ENCODE data around the gene COG7. TPM values are rescaled to one million over a fixed set of nuclear protein-coding genes. Genes with fewer than 3 reads are reported as not detected.
"Not testable (repeated sequence)": the region's sequence is repeated elsewhere in the genome, so short reads cannot be mapped to it uniquely, and the experiment has no call there.

COG7 gene
- polyA plus RNA-seq, 1 experiment: 31.2 TPM

GRCh38 chr16:23464196-23464595, 11.2 kb upstream of the COG7 start:
- POLR2A ChIA-PET: no interaction called here
- H3K4me3 ChIP-seq (ENCODE audit: low read depth, low read length): no peak overlapping the region
- no peak for DNase-seq (ENCODE audit: low read depth)
- CTCF ChIA-PET: no interaction called here
- peaks cover 14% of the 10 kb centered on the region for H3K36me3 ChIP-seq (ENCODE audit: control insufficient read depth, insufficient read depth, low read length)
- H3K27me3 ChIP-seq (ENCODE audit: control insufficient read depth, insufficient read depth, low read length): no peaks in the 10 kb centered on the region
- no peak for TF ChIP-seq CTCF (IDR thresholded peaks at IDR 0.05; ENCODE audit: insufficient read depth, low read depth, low read length)

- H3K4me3 ChIP-seq (ENCODE audit: low read depth, low read length); H3K27me3 ChIP-seq (ENCODE audit: control insufficient read depth, insufficient read depth, low read length); H3K36me3 ChIP-seq (ENCODE audit: control insufficient read depth, insufficient read depth, low read length); CTCF ChIA-PET; POLR2A ChIA-PET: not testable (repeated sequence)
- DNase-seq (ENCODE audit: low read depth): peak; percentile 35
Measured at GRCh38 chr16:23462994-23463393, 10.0 kb upstream of the COG7 start.

- POLR2A ChIA-PET: no interaction called here
- peak overlapping the region; percentile 70 for H3K4me3 ChIP-seq (ENCODE audit: low read depth, low read length)
- no peaks in the 10 kb centered on the region for H3K27me3 ChIP-seq (ENCODE audit: control insufficient read depth, insufficient read depth, low read length)
- no peak for DNase-seq (ENCODE audit: low read depth)
- H3K36me3 ChIP-seq (ENCODE audit: control insufficient read depth, insufficient read depth, low read length): peaks cover 1% of the 10 kb centered on the region; the same call in 1 of the 2 replicates
- TF ChIP-seq CTCF (IDR thresholded peaks at IDR 0.05; ENCODE audit: insufficient read depth, low read depth, low read length): no peak
- CTCF ChIA-PET: interaction anchor here (1.8 to 2.1 kb wide), 2 partner anchors 17 to 20 kb away, joined by 7 to 11 read pairs; no protein-coding TSS in a partner anchor
Measured at GRCh38 chr16:23453338-23454052, 506 bp upstream of the COG7 start.

- peak overlapping the region; percentile 70 for H3K4me3 ChIP-seq (ENCODE audit: low read depth, low read length)
- CTCF ChIA-PET: interaction anchor here (1.7 to 2.1 kb wide), 2 partner anchors 16 to 18 kb away, joined by 8 to 11 read pairs; no protein-coding TSS in a partner anchor
- H3K27me3 ChIP-seq (ENCODE audit: control insufficient read depth, insufficient read depth, low read length): no peaks in the 10 kb centered on the region
- POLR2A ChIA-PET: no interaction called here
- no peaks in the 10 kb centered on the region; the same call in 1 of the 2 replicates for H3K36me3 ChIP-seq (ENCODE audit: control insufficient read depth, insufficient read depth, low read length)
- no peak for TF ChIP-seq CTCF (IDR thresholded peaks at IDR 0.05; ENCODE audit: insufficient read depth, low read depth, low read length)
- DNase-seq (ENCODE audit: low read depth): no peak
Measured at GRCh38 chr16:23452221-23452571, 793 bp downstream of the COG7 start.

GRCh38 chr16:23448392-23448791, 4.6 kb downstream of the COG7 start:
- POLR2A ChIA-PET: no interaction called here
- TF ChIP-seq CTCF (IDR thresholded peaks at IDR 0.05; ENCODE audit: insufficient read depth, low read depth, low read length): no peak
- no peak for DNase-seq (ENCODE audit: low read depth)

GRCh38 chr16:23437542-23437941, 15.4 kb downstream of the COG7 start:
- CTCF ChIA-PET: interaction anchor here (0.6 to 8.6 kb wide), 7 partner anchors 6 to 257 kb away, joined by 3 to 292 read pairs (median 22); partner anchors contain the start of gene SCNN1G
- POLR2A ChIA-PET; DNase-seq (ENCODE audit: low read depth); H3K4me3 ChIP-seq (ENCODE audit: low read depth, low read length); H3K27me3 ChIP-seq (ENCODE audit: control insufficient read depth, insufficient read depth, low read length): not testable (repeated sequence)
- H3K36me3 ChIP-seq (ENCODE audit: control insufficient read depth, insufficient read depth, low read length): peaks cover 13% of the 10 kb centered on the region

More at GRCh38 chr16:23448392-23448791, 4.6 kb downstream of the COG7 start:
- H3K36me3 ChIP-seq (ENCODE audit: control insufficient read depth, insufficient read depth, low read length): peaks cover 7% of the 10 kb centered on the region; the same call in 1 of the 2 replicates
- CTCF ChIA-PET: interaction anchor here (4.6 kb wide), 1 partner anchor 13 kb away, joined by 41 read pairs; no protein-coding TSS in a partner anchor
- H3K4me3 ChIP-seq (ENCODE audit: low read depth, low read length): no peak overlapping the region
- no peaks in the 10 kb centered on the region for H3K27me3 ChIP-seq (ENCODE audit: control insufficient read depth, insufficient read depth, low read length)

All from BJ (cell line).